ENCODE results near the gene PARG. TPM values are rescaled to one million over a fixed set of nuclear protein-coding genes. Genes with fewer than 3 reads are reported as not detected.
"Not testable (repeated sequence)": the region's sequence is repeated elsewhere in the genome, so short reads cannot be mapped to it uniquely, and the experiment has no call there.

Gene PARG
- total RNA-seq, 1 experiment from 2014 or later = 42.4 TPM

- CTCF ChIA-PET; H3K36me3 ChIP-seq (ENCODE audit: insufficient read depth, low read length, poor library complexity, severe bottlenecking); DNase-seq (ENCODE audit: low spot score); H3K27ac ChIP-seq (ENCODE audit: low read depth, low read length, poor library complexity, severe bottlenecking); H3K4me3 ChIP-seq (ENCODE audit: low read depth, low read length, poor library complexity, severe bottlenecking); BruUV-seq (replicated peaks); H3K9me3 ChIP-seq (ENCODE audit: low read depth, low read length, poor library complexity, severe bottlenecking); POLR2A ChIA-PET (ENCODE audit: low non-redundant PET); H3K27me3 ChIP-seq (replicated peaks; ENCODE audit: insufficient read depth, low read depth, low read length, poor library complexity); H3K4me1 ChIP-seq (ENCODE audit: insufficient read depth, low read length, poor library complexity, severe bottlenecking): not testable (repeated sequence)
- intact Hi-C loops (cut with micrococcal nuclease; ENCODE audit: unreplicated experiment) = loop anchor here (10.0 kb wide), 1 partner anchor 305 kb away; no protein-coding TSS in a partner anchor
Observed at GRCh38 chr10:49899999-49900398, 41.8 kb downstream of the PARG start.

- POLR2A ChIA-PET (ENCODE audit: low non-redundant PET); H3K27me3 ChIP-seq (replicated peaks; ENCODE audit: insufficient read depth, low read depth, low read length, poor library complexity); DNase-seq (ENCODE audit: low spot score); H3K27ac ChIP-seq (ENCODE audit: low read depth, low read length, poor library complexity, severe bottlenecking); H3K4me3 ChIP-seq (ENCODE audit: low read depth, low read length, poor library complexity, severe bottlenecking); H3K36me3 ChIP-seq (ENCODE audit: insufficient read depth, low read length, poor library complexity, severe bottlenecking); H3K4me1 ChIP-seq (ENCODE audit: insufficient read depth, low read length, poor library complexity, severe bottlenecking); BruUV-seq (replicated peaks); H3K9me3 ChIP-seq (ENCODE audit: low read depth, low read length, poor library complexity, severe bottlenecking); CTCF ChIA-PET: not testable (repeated sequence)
- intact Hi-C loops (cut with micrococcal nuclease; ENCODE audit: unreplicated experiment) = loop anchor here (10.0 kb wide), 1 partner anchor 295 kb away; no protein-coding TSS in a partner anchor
- TF ChIP-seq CTCF (conservative IDR thresholded peaks at IDR 0.05; ENCODE audit: low read depth, low read length) = peak; percentile 41
Observed at GRCh38 chr10:49890025-49890424, 51.8 kb downstream of the PARG start.

GRCh38 chr10:49884739-49885331 is 57.0 kb downstream of the PARG start:
- intact Hi-C loops (cut with micrococcal nuclease; ENCODE audit: unreplicated experiment); H3K9me3 ChIP-seq (ENCODE audit: low read depth, low read length, poor library complexity, severe bottlenecking); DNase-seq (ENCODE audit: low spot score); CTCF ChIA-PET; H3K4me3 ChIP-seq (ENCODE audit: low read depth, low read length, poor library complexity, severe bottlenecking); BruUV-seq (replicated peaks); H3K27ac ChIP-seq (ENCODE audit: low read depth, low read length, poor library complexity, severe bottlenecking); H3K36me3 ChIP-seq (ENCODE audit: insufficient read depth, low read length, poor library complexity, severe bottlenecking); POLR2A ChIA-PET (ENCODE audit: low non-redundant PET); H3K27me3 ChIP-seq (replicated peaks; ENCODE audit: insufficient read depth, low read depth, low read length, poor library complexity); H3K4me1 ChIP-seq (ENCODE audit: insufficient read depth, low read length, poor library complexity, severe bottlenecking): not testable (repeated sequence)

- H3K4me1 ChIP-seq (ENCODE audit: insufficient read depth, low read length, poor library complexity, severe bottlenecking); intact Hi-C loops (cut with micrococcal nuclease; ENCODE audit: unreplicated experiment); POLR2A ChIA-PET (ENCODE audit: low non-redundant PET); DNase-seq (ENCODE audit: low spot score); H3K27ac ChIP-seq (ENCODE audit: low read depth, low read length, poor library complexity, severe bottlenecking); H3K4me3 ChIP-seq (ENCODE audit: low read depth, low read length, poor library complexity, severe bottlenecking); H3K36me3 ChIP-seq (ENCODE audit: insufficient read depth, low read length, poor library complexity, severe bottlenecking); CTCF ChIA-PET; H3K27me3 ChIP-seq (replicated peaks; ENCODE audit: insufficient read depth, low read depth, low read length, poor library complexity); H3K9me3 ChIP-seq (ENCODE audit: low read depth, low read length, poor library complexity, severe bottlenecking); BruUV-seq (replicated peaks): not testable (repeated sequence)
Observed at GRCh38 chr10:49883852-49884251, 58.0 kb downstream of the PARG start.

- H3K27ac ChIP-seq (ENCODE audit: low read depth, low read length, poor library complexity, severe bottlenecking); H3K36me3 ChIP-seq (ENCODE audit: insufficient read depth, low read length, poor library complexity, severe bottlenecking); H3K27me3 ChIP-seq (replicated peaks; ENCODE audit: insufficient read depth, low read depth, low read length, poor library complexity); H3K4me1 ChIP-seq (ENCODE audit: insufficient read depth, low read length, poor library complexity, severe bottlenecking); BruUV-seq (replicated peaks); intact Hi-C loops (cut with micrococcal nuclease; ENCODE audit: unreplicated experiment); H3K9me3 ChIP-seq (ENCODE audit: low read depth, low read length, poor library complexity, severe bottlenecking); POLR2A ChIA-PET (ENCODE audit: low non-redundant PET); DNase-seq (ENCODE audit: low spot score); H3K4me3 ChIP-seq (ENCODE audit: low read depth, low read length, poor library complexity, severe bottlenecking); CTCF ChIA-PET: not testable (repeated sequence)
Observed at GRCh38 chr10:49882327-49882726, 59.5 kb downstream of the PARG start.

- H3K4me1 ChIP-seq (ENCODE audit: insufficient read depth, low read length, poor library complexity, severe bottlenecking); H3K9me3 ChIP-seq (ENCODE audit: low read depth, low read length, poor library complexity, severe bottlenecking); H3K27me3 ChIP-seq (replicated peaks; ENCODE audit: insufficient read depth, low read depth, low read length, poor library complexity); H3K27ac ChIP-seq (ENCODE audit: low read depth, low read length, poor library complexity, severe bottlenecking); intact Hi-C loops (cut with micrococcal nuclease; ENCODE audit: unreplicated experiment); CTCF ChIA-PET; DNase-seq (ENCODE audit: low spot score); POLR2A ChIA-PET (ENCODE audit: low non-redundant PET); H3K36me3 ChIP-seq (ENCODE audit: insufficient read depth, low read length, poor library complexity, severe bottlenecking); H3K4me3 ChIP-seq (ENCODE audit: low read depth, low read length, poor library complexity, severe bottlenecking): not testable (repeated sequence)
- TSS peak; percentile 9 for BruUV-seq (replicated peaks)
Observed at GRCh38 chr10:49872740-49873139, 69.1 kb downstream of the PARG start.

GRCh38 chr10:49871462-49871861 is 70.4 kb downstream of the PARG start:
- H3K9me3 ChIP-seq (ENCODE audit: low read depth, low read length, poor library complexity, severe bottlenecking); H3K36me3 ChIP-seq (ENCODE audit: insufficient read depth, low read length, poor library complexity, severe bottlenecking); CTCF ChIA-PET; H3K27me3 ChIP-seq (replicated peaks; ENCODE audit: insufficient read depth, low read depth, low read length, poor library complexity); POLR2A ChIA-PET (ENCODE audit: low non-redundant PET); H3K4me3 ChIP-seq (ENCODE audit: low read depth, low read length, poor library complexity, severe bottlenecking); BruUV-seq (replicated peaks); H3K4me1 ChIP-seq (ENCODE audit: insufficient read depth, low read length, poor library complexity, severe bottlenecking); intact Hi-C loops (cut with micrococcal nuclease; ENCODE audit: unreplicated experiment); DNase-seq (ENCODE audit: low spot score); H3K27ac ChIP-seq (ENCODE audit: low read depth, low read length, poor library complexity, severe bottlenecking): not testable (repeated sequence)

Data from A673 (cell line).